ENCODE measurements around the gene SIRPB2. TPM values are rescaled to one million over a fixed set of nuclear protein-coding genes. Genes with fewer than 3 reads are reported as not detected.
A peak's percentile ranks its signal among the peaks of the same experiment; 100 is the strongest.

SIRPB2 gene
- total and polyA plus RNA-seq, 10 of the 15 experiments (the other 5 are each of a cell fraction or from before 2014, with no cell fraction given) = not detected

- TF ChIP-seq PBX3 (IDR thresholded peaks at IDR 0.05; ENCODE audit: insufficient replicate concordance, low read depth, low read length) (peak; percentile 72), ETV6 (conservative IDR thresholded peaks at IDR 0.05 in 1 of 2, IDR thresholded peaks at IDR 0.05 in 1 of 2; ENCODE audit: borderline replicate concordance in 1 of 2, low read depth in 1 of 2) (no peak), SRF (IDR thresholded peaks at IDR 0.05; ENCODE audit: low read depth in 2 of 2, low read length in 2 of 2) (peak; percentile 4 to 80; a peak in 1 of 4 replicates), ZBTB40 (IDR thresholded peaks at IDR 0.05; ENCODE audit: borderline replicate concordance) (peak; percentile 62), RAD51 (IDR thresholded peaks at IDR 0.05) (no peak), SUZ12 (IDR thresholded peaks at IDR 0.05; ENCODE audit: unreplicated experiment) (no peak), NR2C2 (IDR thresholded peaks at IDR 0.05; ENCODE audit: borderline replicate concordance, control insufficient read depth, insufficient read length, low read depth) (no peak), ATF2 (IDR thresholded peaks at IDR 0.05; ENCODE audit: low read length) (no peak), IKZF2 (IDR thresholded peaks at IDR 0.05) (no peak), PAX8 (IDR thresholded peaks at IDR 0.05) (no peak)
Measured at GRCh38 chr20:1466211-1467081, 24.8 kb downstream of the SIRPB2 start, which contains the start of gene NSFL1C (continued).

All from GM12878 (cell line).